SJCRH30 (cell line): ENCODE data around the gene BRF1. TPM values are rescaled to one million over a fixed set of nuclear protein-coding genes. Genes with fewer than 3 reads are reported as not detected.
"Not testable (repeated sequence)": the region's sequence is repeated elsewhere in the genome, so short reads cannot be mapped to it uniquely, and the experiment has no call there.

Experiments
- DNase-seq, 2 experiments: peaks; one replicate each; pipeline ENCODE4 v3.0.0-alpha.2; 2015 to 2020
- H3K27ac ChIP-seq: fragments of 250-450 bp; sonication (Bioruptor Pico); 2 replicates; pipeline ENCODE4 v1.5.1; 2020; ENCODE audit warnings: mild to moderate bottlenecking, moderate library complexity
- H3K27me3 ChIP-seq: fragments of 250-450 bp; sonication (Bioruptor Pico); 2 replicates; pipeline ENCODE4 v1.5.1; 2020; ENCODE audit warnings: mild to moderate bottlenecking, moderate library complexity
- H3K36me3 ChIP-seq: fragments of 250-450 bp; sonication (Bioruptor Pico); 2 replicates; pipeline ENCODE4 v1.5.1; 2020; ENCODE audit warnings: mild to moderate bottlenecking, moderate library complexity
- H3K4me1 ChIP-seq: fragments of 250-450 bp; sonication (Bioruptor Pico); 2 replicates; pipeline ENCODE4 v1.5.1; 2020; ENCODE audit warnings: mild to moderate bottlenecking, moderate library complexity
- H3K4me3 ChIP-seq: fragments of 250-450 bp; sonication (Bioruptor Pico); 2 replicates; pipeline ENCODE4 v1.5.1; 2020; ENCODE audit warnings: mild to moderate bottlenecking, moderate library complexity
- H3K9me3 ChIP-seq: fragments of 250-450 bp; sonication (Bioruptor Pico); replicated peaks from 2 replicates; pipeline ENCODE4 v1.5.1; 2020; ENCODE audit warnings: mild to moderate bottlenecking, moderate library complexity
- total RNA-seq: library from RNA; depleted of rRNA; stranded (reverse); fragments of >200 nt; shearing (Covaris generic); gene quantifications from 2 replicates; pipeline ENCODE4 v1.2.3, GENCODE V29; 2014

BRF1 gene
- total RNA-seq, 1 experiment from 2014 or later = 31.4 TPM

- DNase-seq, H3K27ac ChIP-seq, H3K27me3 ChIP-seq, H3K36me3 ChIP-seq, H3K4me1 ChIP-seq, H3K9me3 ChIP-seq, H3K4me3 ChIP-seq: not testable (repeated sequence)
These were observed 3.5 kb downstream of the BRF1 start for GRCh38 chr14:105297311-105297710.

- Histone ChIP-seq H3K4me3 (no peak overlapping the region), H3K27me3 (no peaks in the 10 kb centered on the region), H3K36me3 (no peaks in the 10 kb centered on the region), H3K27ac (no peak overlapping the region), H3K9me3 (no peaks in the 10 kb centered on the region), H3K4me1 (no peaks in the 10 kb centered on the region)
- DNase-seq = no peak
These were observed 6.6 kb downstream of the BRF1 start for GRCh38 chr14:105294142-105294597.

GRCh38 chr14:105292826-105293711 lies 7.7 kb downstream of the BRF1 start:
- H3K9me3 ChIP-seq = no peaks in the 10 kb centered on the region
- no peaks in the 10 kb centered on the region for H3K4me1 ChIP-seq
- no peak overlapping the region for H3K27ac ChIP-seq
- no peaks in the 10 kb centered on the region for H3K36me3 ChIP-seq
- no peak overlapping the region for H3K4me3 ChIP-seq
- H3K27me3 ChIP-seq = no peaks in the 10 kb centered on the region
- no peak for DNase-seq

- Histone ChIP-seq H3K27me3 (no peaks in the 10 kb centered on the region), H3K9me3 (no peaks in the 10 kb centered on the region), H3K27ac (no peak overlapping the region), H3K36me3 (no peaks in the 10 kb centered on the region), H3K4me3 (no peak overlapping the region), H3K4me1 (no peaks in the 10 kb centered on the region)
- DNase-seq = peak; percentile 36 to 38
These were observed 10.0 kb downstream of the BRF1 start for GRCh38 chr14:105290621-105291346.

GRCh38 chr14:105288936-105289335 lies 11.9 kb downstream of the BRF1 start:
- H3K27ac ChIP-seq, DNase-seq, H3K9me3 ChIP-seq, H3K27me3 ChIP-seq, H3K4me3 ChIP-seq, H3K36me3 ChIP-seq, H3K4me1 ChIP-seq: not testable (repeated sequence)

- Histone ChIP-seq H3K27ac (no peak overlapping the region), H3K9me3 (no peaks in the 10 kb centered on the region), H3K4me1 (no peaks in the 10 kb centered on the region), H3K27me3 (no peaks in the 10 kb centered on the region), H3K4me3 (no peak overlapping the region), H3K36me3 (no peaks in the 10 kb centered on the region)
- no peak for DNase-seq
These were observed 13.3 kb downstream of the BRF1 start for GRCh38 chr14:105287249-105288102.

- Histone ChIP-seq H3K36me3 (no peaks in the 10 kb centered on the region), H3K27me3 (no peaks in the 10 kb centered on the region), H3K4me1 (no peaks in the 10 kb centered on the region), H3K4me3 (no peak overlapping the region), H3K27ac (no peak overlapping the region), H3K9me3 (no peaks in the 10 kb centered on the region)
- no peak for DNase-seq
These were observed 14.0 kb downstream of the BRF1 start for GRCh38 chr14:105286759-105287144.

- no peak overlapping the region for H3K27ac ChIP-seq
- no peaks in the 10 kb centered on the region for H3K9me3 ChIP-seq
- no peaks in the 10 kb centered on the region for H3K27me3 ChIP-seq
- DNase-seq = no peak
- H3K4me1 ChIP-seq = no peaks in the 10 kb centered on the region
- 0 out of 2 replicates have a peak, but pooled peaks cover 3% of the 10 kb centered on the region for H3K36me3 ChIP-seq
- H3K4me3 ChIP-seq = no peak overlapping the region
These were observed 15.6 kb downstream of the BRF1 start for GRCh38 chr14:105285174-105285573.

GRCh38 chr14:105283899-105284298 lies 16.9 kb downstream of the BRF1 start:
- H3K4me1 ChIP-seq = no peaks in the 10 kb centered on the region
- H3K27me3 ChIP-seq = no peaks in the 10 kb centered on the region
- no peak overlapping the region for H3K27ac ChIP-seq
- H3K36me3 ChIP-seq = 0 out of 2 replicates have a peak, but pooled peaks cover 4% of the 10 kb centered on the region
- H3K9me3 ChIP-seq = no peaks in the 10 kb centered on the region
- DNase-seq = no peak
- H3K4me3 ChIP-seq = no peak overlapping the region

- Histone ChIP-seq H3K27me3 (no peaks in the 10 kb centered on the region), H3K4me3 (no peak overlapping the region), H3K9me3 (no peaks in the 10 kb centered on the region), H3K27ac (no peak overlapping the region), H3K4me1 (no peaks in the 10 kb centered on the region), H3K36me3 (0 out of 2 replicates have a peak, but pooled peaks cover 4% of the 10 kb centered on the region)
- DNase-seq = no peak
These were observed 17.8 kb downstream of the BRF1 start for GRCh38 chr14:105283028-105283427.

GRCh38 chr14:105282098-105282725 lies 18.6 kb downstream of the BRF1 start:
- Histone ChIP-seq H3K27me3 (no peaks in the 10 kb centered on the region), H3K9me3 (no peaks in the 10 kb centered on the region), H3K27ac (no peak overlapping the region), H3K36me3 (0 out of 2 replicates have a peak, but pooled peaks cover 4% of the 10 kb centered on the region), H3K4me3 (no peak overlapping the region), H3K4me1 (no peaks in the 10 kb centered on the region)
- DNase-seq = no peak

GRCh38 chr14:105281371-105282097 lies 19.3 kb downstream of the BRF1 start:
- peak in 1 of 2 experiments; percentile 31 for DNase-seq
- Histone ChIP-seq H3K9me3 (no peaks in the 10 kb centered on the region), H3K4me3 (no peak overlapping the region)

GRCh38 chr14:105280525-105280924 lies 20.3 kb downstream of the BRF1 start:
- H3K36me3 ChIP-seq = 0 out of 2 replicates have a peak, but pooled peaks cover 4% of the 10 kb centered on the region
- no peaks in the 10 kb centered on the region for H3K9me3 ChIP-seq
- no peak overlapping the region for H3K4me3 ChIP-seq
- H3K4me1 ChIP-seq = peaks cover 2% of the 10 kb centered on the region
- no peak overlapping the region for H3K27ac ChIP-seq
- no peak for DNase-seq
- H3K27me3 ChIP-seq = no peaks in the 10 kb centered on the region

More at GRCh38 chr14:105281371-105282097, 19.3 kb downstream of the BRF1 start:
- no peaks in the 10 kb centered on the region for H3K4me1 ChIP-seq
- no peaks in the 10 kb centered on the region for H3K27me3 ChIP-seq
- 0 out of 2 replicates have a peak, but pooled peaks cover 4% of the 10 kb centered on the region for H3K36me3 ChIP-seq
- H3K27ac ChIP-seq = no peak overlapping the region
